HepG2 (cell line): ENCODE results near the gene C6orf15. TPM values are rescaled to one million over a fixed set of nuclear protein-coding genes. Genes with fewer than 3 reads are reported as not detected.
A peak's percentile ranks its signal among the peaks of the same experiment; 100 is the strongest.

Source experiments
- AKAP8 ChIP-seq: sonication (generic); formaldehyde crosslinking; IDR thresholded peaks from 2 replicates; pipeline ENCODE4 v1.5.1; 2020; ENCODE audit warnings: mild to moderate bottlenecking, missing genetic modification reagents
- EP300 ChIP-seq, 3 experiments: sonication (generic) in 1 of 3; formaldehyde crosslinking in 1 of 3; IDR thresholded peaks; 2 replicates each; pipeline versions ENCODE4 v1.5.1 to v1.6.1; 2011 to 2020; ENCODE audit warnings: low read depth in 2 of 3, low read length in 2 of 3, borderline replicate concordance in 1 of 3, improper control_type of control experiment in 1 of 3, mild to moderate bottlenecking in 1 of 3, missing genetic modification reagents in 1 of 3, moderate library complexity in 1 of 3
- HINFP ChIP-seq: sonication (generic); formaldehyde crosslinking; IDR thresholded peaks from 2 replicates; pipeline ENCODE4 v1.4.0; 2020; ENCODE audit warnings: low read depth, mild to moderate bottlenecking, missing genetic modification reagents
- HNF4G ChIP-seq, 2 experiments: sonication (generic) in 1 of 2; formaldehyde crosslinking in 1 of 2; IDR thresholded peaks; 2 replicates each; pipeline versions ENCODE4 v1.4.0 to v1.6.1; 2011 to 2020; ENCODE audit warnings: borderline replicate concordance in 2 of 2, low read depth in 2 of 2, mild to moderate bottlenecking in 2 of 2, low read length in 1 of 2, missing genetic modification reagents in 1 of 2, moderate library complexity in 1 of 2
- HOXD1 ChIP-seq: sonication (generic); formaldehyde crosslinking; IDR thresholded peaks from 2 replicates; pipeline ENCODE4 v1.5.0; 2020; ENCODE audit warnings: missing genetic modification reagents
- KDM1A ChIP-seq: IDR thresholded peaks from 2 replicates; pipeline ENCODE4 v1.6.1; 2016; ENCODE audit warnings: missing compliant biosample characterization
- KDM4B ChIP-seq: sonication (generic); formaldehyde crosslinking; IDR thresholded peaks from 2 replicates; pipeline ENCODE4 v1.4.0; 2020; ENCODE audit warnings: missing genetic modification reagents
- REPIN1 ChIP-seq: sonication (generic); formaldehyde crosslinking; IDR thresholded peaks from 2 replicates; pipeline ENCODE4 v1.8.0; 2022; ENCODE audit warnings: missing genetic modification reagents, low read depth, mild to moderate bottlenecking, borderline replicate concordance
- SRY ChIP-seq: sonication (generic); formaldehyde crosslinking; IDR thresholded peaks from 2 replicates; pipeline ENCODE4 v1.8.0; 2022; ENCODE audit warnings: mild to moderate bottlenecking, missing genetic modification reagents
- STAG1 ChIP-seq: sonication (generic); formaldehyde crosslinking; IDR thresholded peaks from 2 replicates; pipeline ENCODE4 v1.4.0; 2020; ENCODE audit warnings: missing genetic modification reagents
- ZBTB37 ChIP-seq: sonication (generic); formaldehyde crosslinking; IDR thresholded peaks from 2 replicates; pipeline ENCODE4 v1.4.0; 2020; ENCODE audit warnings: mild to moderate bottlenecking, missing genetic modification reagents
- ZNF160 ChIP-seq: sonication (generic); formaldehyde crosslinking; IDR thresholded peaks from 2 replicates; pipeline ENCODE4 v1.8.0; 2022; ENCODE audit warnings: mild to moderate bottlenecking, inconsistent platforms, missing genetic modification reagents
- ZNF816 ChIP-seq: sonication (generic); formaldehyde crosslinking; IDR thresholded peaks from 2 replicates; pipeline ENCODE4 v1.8.0; 2022; ENCODE audit warnings: missing genetic modification reagents, mild to moderate bottlenecking, borderline replicate concordance
- ZZZ3 ChIP-seq: sonication (generic); formaldehyde crosslinking; IDR thresholded peaks from 2 replicates; pipeline ENCODE4 v1.4.0; 2020; ENCODE audit warnings: missing genetic modification reagents, mild to moderate bottlenecking, borderline replicate concordance
- polyA plus RNA-seq, 8 experiments: library from polyadenylated mRNA; depleted of rRNA in 3 of 8; stranded (reverse) in 7 of 8; unstranded in 1 of 8; fragments of >200 nt; fragmentation: Illumina TruSeq in 4 of 8; extraction: Trizol in 4 of 8; gene quantifications; 2 replicates each; pipeline versions ENCODE4 v1.2.1 to v1.2.3, GENCODE V29; 2011 to 2016; ENCODE audit warnings: low read depth in 4 of 8, missing spikeins in 1 of 8, mixed read lengths in 1 of 8; ENCODE audit not compliant: insufficient read depth in 1 of 8
- total RNA-seq, 5 experiments: library from RNA; depleted of rRNA; stranded (reverse); fragments of >200 nt; fragmentation: Illumina TruSeq; extraction: Trizol; gene quantifications; 2 replicates each; pipeline ENCODE4 v1.2.3, GENCODE V29; 2016; ENCODE audit warnings: low read depth in 1 of 5
- TF ChIP-seq, protein P1 (sequence below): sonication (generic); formaldehyde crosslinking; IDR thresholded peaks from 2 replicates; pipeline ENCODE4 v1.4.0; 2020; ENCODE audit warnings: mild to moderate bottlenecking, missing genetic modification reagents
- TF ChIP-seq, protein P2 (sequence below): sonication (generic); formaldehyde crosslinking; IDR thresholded peaks from 2 replicates; pipeline ENCODE4 v1.5.0; 2020; ENCODE audit warnings: missing genetic modification reagents, mild to moderate bottlenecking, borderline replicate concordance
- TF ChIP-seq, protein P3 (sequence below): fragments of 450-650 bp; IDR thresholded peaks from 2 replicates; pipeline ENCODE4 v1.6.1; 2017
- TF ChIP-seq, protein P4 (sequence below): sonication (generic); formaldehyde crosslinking; conservative IDR thresholded peaks from 2 replicates; pipeline ENCODE4 v1.8.0; 2022; ENCODE audit warnings: low read depth, missing genetic modification reagents

The C6orf15 gene
- total and polyA plus RNA-seq, 2 of the 13 experiments (the other 11 are each of a cell fraction or from before 2014, with no cell fraction given): not detected

DNA sequence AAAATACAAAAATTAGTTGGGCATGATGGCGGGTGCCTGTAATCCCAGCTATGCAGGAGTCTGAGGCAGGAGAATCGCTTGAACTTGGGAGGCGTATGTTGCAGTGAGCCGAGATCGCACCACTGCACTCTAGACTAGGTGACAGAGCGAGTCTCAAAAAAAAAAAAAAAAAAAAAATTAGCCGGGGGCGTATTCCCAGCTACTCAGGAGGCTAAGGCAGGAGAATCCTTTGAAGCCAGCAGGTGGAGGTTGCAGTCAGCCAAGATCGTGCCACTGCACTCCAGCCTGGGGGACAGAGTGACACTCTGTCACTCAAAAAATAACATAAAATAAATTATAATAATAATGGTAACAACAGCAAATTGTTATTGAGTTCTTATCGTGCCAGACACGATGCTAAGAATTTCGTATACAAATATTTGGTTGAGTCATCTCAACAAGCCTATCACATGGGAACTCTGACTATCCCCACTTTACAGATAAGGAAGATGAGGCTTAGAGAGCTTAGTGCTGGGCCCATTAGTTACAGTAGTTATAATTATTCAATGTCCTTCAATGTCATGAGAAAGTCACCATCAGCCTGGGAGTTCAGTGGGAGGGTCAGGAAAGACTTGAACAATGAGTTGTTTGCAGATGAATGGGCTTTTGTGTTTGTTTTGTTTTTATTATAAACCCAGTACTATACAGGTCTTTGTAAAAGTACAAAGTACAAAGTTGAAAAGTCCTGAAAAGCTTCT lies 19.4 kb downstream of the C6orf15 start (continued):
- TF ChIP-seq HINFP (no peak), ZZZ3 (CRISPR knock-in tag) (no peak), ZBTB37 (CRISPR knock-in tag) (no peak), ZNF160 (CRISPR knock-in tag) (no peak), STAG1 (CRISPR knock-in tag) (no peak), SRY (CRISPR knock-in tag) (no peak), HNF4G (IDR thresholded peaks at IDR 0.05; ENCODE audit: borderline replicate concordance, low read depth, low read length) (peak; percentile 31; the same call in 1 of the 2 replicates), HNF4G (CRISPR knock-in tag; IDR thresholded peaks at IDR 0.05; ENCODE audit: borderline replicate concordance, low read depth) (no peak), HOXD1 (no peak), AKAP8 (no peak), KDM1A (peak; percentile 83; the same call in 1 of the 2 replicates), REPIN1 (no peak), ZNF816 (CRISPR knock-in tag) (no peak), EP300 (IDR thresholded peaks at IDR 0.05; ENCODE audit: low read depth in 2 of 2, low read length in 2 of 2) (0 out of 4 replicates have a peak, but pooled peaks of 1 of the 2 experiments have one; percentile 9), EP300 (CRISPR knock-in tag; IDR thresholded peaks at IDR 0.05; ENCODE audit: borderline replicate concordance) (no peak), KDM4B (no peak)
- TF ChIP-seq, protein P1, sequence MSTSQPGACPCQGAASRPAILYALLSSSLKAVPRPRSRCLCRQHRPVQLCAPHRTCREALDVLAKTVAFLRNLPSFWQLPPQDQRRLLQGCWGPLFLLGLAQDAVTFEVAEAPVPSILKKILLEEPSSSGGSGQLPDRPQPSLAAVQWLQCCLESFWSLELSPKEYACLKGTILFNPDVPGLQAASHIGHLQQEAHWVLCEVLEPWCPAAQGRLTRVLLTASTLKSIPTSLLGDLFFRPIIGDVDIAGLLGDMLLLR: no peak
- TF ChIP-seq, protein P2, sequence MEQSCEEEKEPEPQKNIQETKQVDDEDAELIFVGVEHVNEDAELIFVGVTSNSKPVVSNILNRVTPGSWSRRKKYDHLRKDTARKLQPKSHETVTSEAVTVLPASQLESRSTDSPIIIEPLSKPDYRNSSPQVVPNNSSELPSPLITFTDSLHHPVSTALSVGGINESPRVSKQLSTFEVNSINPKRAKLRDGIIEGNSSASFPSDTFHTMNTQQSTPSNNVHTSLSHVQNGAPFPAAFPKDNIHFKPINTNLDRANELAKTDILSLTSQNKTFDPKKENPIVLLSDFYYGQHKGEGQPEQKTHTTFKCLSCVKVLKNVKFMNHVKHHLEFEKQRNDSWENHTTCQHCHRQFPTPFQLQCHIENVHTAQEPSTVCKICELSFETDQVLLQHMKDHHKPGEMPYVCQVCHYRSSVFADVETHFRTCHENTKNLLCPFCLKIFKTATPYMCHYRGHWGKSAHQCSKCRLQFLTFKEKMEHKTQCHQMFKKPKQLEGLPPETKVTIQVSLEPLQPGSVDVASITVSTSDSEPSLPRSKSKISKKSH (CRISPR knock-in tag): no peak
- TF ChIP-seq, protein P3, sequence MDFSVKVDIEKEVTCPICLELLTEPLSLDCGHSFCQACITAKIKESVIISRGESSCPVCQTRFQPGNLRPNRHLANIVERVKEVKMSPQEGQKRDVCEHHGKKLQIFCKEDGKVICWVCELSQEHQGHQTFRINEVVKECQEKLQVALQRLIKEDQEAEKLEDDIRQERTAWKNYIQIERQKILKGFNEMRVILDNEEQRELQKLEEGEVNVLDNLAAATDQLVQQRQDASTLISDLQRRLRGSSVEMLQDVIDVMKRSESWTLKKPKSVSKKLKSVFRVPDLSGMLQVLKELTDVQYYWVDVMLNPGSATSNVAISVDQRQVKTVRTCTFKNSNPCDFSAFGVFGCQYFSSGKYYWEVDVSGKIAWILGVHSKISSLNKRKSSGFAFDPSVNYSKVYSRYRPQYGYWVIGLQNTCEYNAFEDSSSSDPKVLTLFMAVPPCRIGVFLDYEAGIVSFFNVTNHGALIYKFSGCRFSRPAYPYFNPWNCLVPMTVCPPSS: no peak
- TF ChIP-seq, protein P4, sequence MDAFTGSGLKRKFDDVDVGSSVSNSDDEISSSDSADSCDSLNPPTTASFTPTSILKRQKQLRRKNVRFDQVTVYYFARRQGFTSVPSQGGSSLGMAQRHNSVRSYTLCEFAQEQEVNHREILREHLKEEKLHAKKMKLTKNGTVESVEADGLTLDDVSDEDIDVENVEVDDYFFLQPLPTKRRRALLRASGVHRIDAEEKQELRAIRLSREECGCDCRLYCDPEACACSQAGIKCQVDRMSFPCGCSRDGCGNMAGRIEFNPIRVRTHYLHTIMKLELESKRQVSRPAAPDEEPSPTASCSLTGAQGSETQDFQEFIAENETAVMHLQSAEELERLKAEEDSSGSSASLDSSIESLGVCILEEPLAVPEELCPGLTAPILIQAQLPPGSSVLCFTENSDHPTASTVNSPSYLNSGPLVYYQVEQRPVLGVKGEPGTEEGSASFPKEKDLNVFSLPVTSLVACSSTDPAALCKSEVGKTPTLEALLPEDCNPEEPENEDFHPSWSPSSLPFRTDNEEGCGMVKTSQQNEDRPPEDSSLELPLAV (CRISPR knock-in tag): no peak
